ENCODE measurements around the gene IL34.

DNA sequence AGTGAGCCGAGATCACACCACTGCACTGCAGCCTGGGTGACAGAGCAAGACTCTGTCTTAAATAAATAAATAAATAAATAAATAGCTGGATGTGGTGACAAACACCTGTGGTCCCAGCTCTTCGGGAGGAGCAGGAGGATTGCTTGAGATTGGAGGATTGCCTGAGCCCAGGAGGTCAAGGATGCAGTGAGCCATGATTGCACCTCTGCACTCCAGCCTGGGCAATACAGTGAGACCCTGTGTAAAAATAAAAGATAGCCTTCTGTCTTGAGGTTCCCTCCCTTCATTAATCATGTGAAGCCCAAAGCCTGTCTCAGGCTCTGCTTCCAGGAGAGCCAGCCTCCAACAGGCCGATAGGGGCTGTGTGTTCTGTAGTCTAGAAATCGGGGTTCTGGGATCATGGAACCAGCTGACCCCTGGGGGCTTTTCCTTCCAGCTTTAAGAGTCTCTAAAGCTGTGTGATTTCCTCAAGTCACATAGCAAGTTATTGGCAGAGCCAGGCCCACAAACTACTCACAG lies 34.5 kb upstream of the IL34 start:
- no peak for TF ChIP-seq FOXM1 (IDR thresholded peaks at IDR 0.05; ENCODE audit: borderline replicate concordance)
- no peak for TF ChIP-seq SP1 (IDR thresholded peaks at IDR 0.05)
- no peak for TF ChIP-seq CTBP1 (IDR thresholded peaks at IDR 0.05; ENCODE audit: borderline replicate concordance)
